GM18507 (cell line): ENCODE results near the gene APP.

ENCODE experiments used
- DNase-seq: peaks from one replicate; pipeline ENCODE4 v3.0.0; 2011; ENCODE audit warnings: low read depth; ENCODE audit not compliant: insufficient read length; ENCODE audit errors: extremely low spot score
- FAIRE-seq: peaks from 2 replicates; lab custom pipeline; 2011; peaks lifted over from hg19 to GRCh38; lab: Jason Lieb, UNC

Gene APP

GRCh38 chr21:25901330-25901979, 269.1 kb downstream of the APP start:
- DNase-seq (no peak), FAIRE-seq (no peak)

- FAIRE-seq: no peak
- DNase-seq: no peak
Measured at GRCh38 chr21:25898671-25899070, 271.9 kb downstream of the APP start.

GRCh38 chr21:25897383-25897782, 273.2 kb downstream of the APP start:
- no peak for DNase-seq
- no peak for FAIRE-seq

- no peak for DNase-seq
- no peak for FAIRE-seq
Measured at GRCh38 chr21:25896501-25897056, 274.0 kb downstream of the APP start.

- FAIRE-seq (no peak), DNase-seq (no peak)
Measured at GRCh38 chr21:25895565-25896205, 274.9 kb downstream of the APP start.

- FAIRE-seq: no peak
- DNase-seq: no peak
Measured at GRCh38 chr21:25893191-25893590, 277.4 kb downstream of the APP start.

GRCh38 chr21:25891596-25891995, 279.0 kb downstream of the APP start:
- DNase-seq (no peak), FAIRE-seq (no peak)

GRCh38 chr21:25890001-25890400, 280.6 kb downstream of the APP start:
- FAIRE-seq (no peak), DNase-seq (no peak)

- DNase-seq (no peak), FAIRE-seq (no peak)
Measured at GRCh38 chr21:25888711-25889110, 281.9 kb downstream of the APP start.

- FAIRE-seq (no peak), DNase-seq (no peak)
Measured at GRCh38 chr21:25887646-25888306, 282.8 kb downstream of the APP start.

GRCh38 chr21:25887166-25887565, 283.4 kb downstream of the APP start:
- DNase-seq: no peak
- FAIRE-seq: no peak

GRCh38 chr21:25885880-25886279, 284.7 kb downstream of the APP start:
- FAIRE-seq (no peak), DNase-seq (no peak)

- FAIRE-seq: no peak
- no peak for DNase-seq
Measured at GRCh38 chr21:25885405-25885804, 285.2 kb downstream of the APP start.

- no peak for FAIRE-seq
- no peak for DNase-seq
Measured at GRCh38 chr21:25884311-25884710, 286.3 kb downstream of the APP start.

GRCh38 chr21:25881524-25882376, 288.8 kb downstream of the APP start:
- FAIRE-seq: peak; percentile 83

GRCh38 chr21:25879203-25879602, 291.4 kb downstream of the APP start:
- DNase-seq: no peak

More at GRCh38 chr21:25881524-25882376, 288.8 kb downstream of the APP start:
- peak; percentile 46 for DNase-seq

GRCh38 chr21:25878344-25878743, 292.2 kb downstream of the APP start:
- FAIRE-seq: no peak
- no peak for DNase-seq

More at GRCh38 chr21:25879203-25879602, 291.4 kb downstream of the APP start:
- no peak for FAIRE-seq

GRCh38 chr21:25872271-25872670, 298.3 kb downstream of the APP start:
- DNase-seq (no peak), FAIRE-seq (no peak)

- FAIRE-seq: no peak
Measured at GRCh38 chr21:25871566-25871965, 299.0 kb downstream of the APP start.

GRCh38 chr21:25870084-25870483, 300.5 kb downstream of the APP start:
- no peak for DNase-seq
- no peak for FAIRE-seq

More at GRCh38 chr21:25871566-25871965, 299.0 kb downstream of the APP start:
- no peak for DNase-seq
